Activated B cell treated with CpG ODN at 0.5 μM for 24 hours (primary cell): ENCODE results near the gene TMEM120B. TPM values are rescaled to one million over a fixed set of nuclear protein-coding genes. Genes with fewer than 3 reads are reported as not detected.
A peak's percentile ranks its signal among the peaks of the same experiment; 100 is the strongest.

Experiments
- ATAC-seq: fragments of 200-7000 bp; cut with Tn5 transposase; one replicate; pipeline ENCODE4 v1.10.0; 2021; ENCODE audit warnings: low read depth, mild to moderate bottlenecking, moderate library complexity
- CTCF ChIA-PET: fragments of 350-600 bp; sonication (Branson Sonifier 250); formaldehyde crosslinking; loops from one replicate; lab custom pipeline; 2021; ENCODE audit warnings: antibody characterized with exemption; lab: Charles Lee
- POLR2A ChIA-PET: fragments of 350-600 bp; sonication (Branson Sonifier 250); formaldehyde crosslinking; loops from one replicate; lab custom pipeline; 2021; ENCODE audit warnings: antibody characterized with exemption; lab: Charles Lee
- DNase-seq: peaks from one replicate; pipeline ENCODE4 v3.0.0; 2022
- H3K27ac Mint-ChIP-seq: one replicate; pipeline ENCODE4 v1.8.0; 2020; ENCODE audit warnings: mixed read lengths
- H3K27me3 Mint-ChIP-seq: one replicate; pipeline ENCODE4 v1.8.0; 2021; ENCODE audit warnings: mixed read lengths
- H3K36me3 Mint-ChIP-seq: one replicate; pipeline ENCODE4 v1.8.0; 2021; ENCODE audit warnings: low read depth, mixed read lengths
- H3K4me1 Mint-ChIP-seq: one replicate; pipeline ENCODE4 v1.8.0; 2021; ENCODE audit warnings: mixed read lengths
- H3K4me3 Mint-ChIP-seq: one replicate; pipeline ENCODE4 v1.8.0; 2020; ENCODE audit warnings: mild to moderate bottlenecking, mixed read lengths
- H3K9me3 Mint-ChIP-seq: one replicate; pipeline ENCODE4 v1.8.0; 2020; ENCODE audit warnings: mixed read lengths
- intact Hi-C: fragments of 100-400 bp; cut with micrococcal nuclease; formaldehyde crosslinking; loops from one replicate; pipeline ENCODE4 v1.15.1; 2024
- total RNA-seq: library from RNA; stranded (reverse); gene quantifications from 2 replicates; pipeline ENCODE4 v1.2.3, GENCODE V29; 2022
- TF ChIP-seq, protein P1 (sequence below): fragments of 200-600 bp; IDR thresholded peaks from one replicate; pipeline ENCODE4 v1.8.0; 2022; ENCODE audit warnings: antibody characterized with exemption, mild to moderate bottlenecking

Gene TMEM120B
- total RNA-seq, 1 donor from 2014 or later: 8.3 TPM

DNA sequence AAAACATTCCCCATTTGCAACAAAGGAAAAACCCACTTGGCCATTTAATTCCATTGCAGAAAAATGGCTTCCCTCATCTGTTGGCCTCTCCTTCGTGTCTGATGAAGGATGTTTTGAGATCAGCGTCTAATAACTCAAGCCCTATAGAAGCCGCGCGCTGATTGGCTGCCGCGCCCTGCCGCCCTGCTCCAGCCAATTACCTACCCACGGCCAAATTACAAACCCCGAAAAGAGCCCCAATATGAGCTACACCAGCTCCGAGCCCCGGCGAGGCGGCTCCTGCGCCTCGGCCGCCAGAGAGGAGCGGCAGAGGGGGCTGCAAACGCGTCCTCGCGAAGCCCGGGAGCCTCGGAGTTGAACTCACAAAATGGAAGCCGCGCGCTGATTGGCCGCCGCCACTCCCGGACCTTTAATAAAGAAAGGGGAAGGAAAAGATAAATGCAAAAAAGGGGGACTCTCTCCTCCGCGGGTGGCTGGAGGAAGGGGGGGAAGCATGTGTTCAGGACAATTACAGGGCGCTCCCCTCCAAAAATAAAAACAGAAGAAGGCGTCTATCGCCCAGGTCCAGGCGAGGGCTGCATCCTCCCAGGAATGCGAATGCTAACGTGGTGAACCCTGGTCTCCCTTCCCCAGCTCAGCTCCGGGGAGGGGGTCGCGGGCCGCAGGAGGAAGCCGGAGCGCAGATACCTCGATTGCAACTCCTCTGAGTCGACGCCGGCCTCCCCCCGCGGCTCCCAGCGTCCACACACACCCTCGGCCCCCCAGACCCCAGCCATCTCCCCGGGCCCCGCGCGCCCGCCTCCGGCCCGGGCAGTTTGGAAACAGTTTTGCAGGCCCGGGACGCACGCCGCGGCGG is 90.5 kb downstream of the TMEM120B start:
- CTCF ChIA-PET: interaction anchor here (1.0 to 14.3 kb wide), 5 partner anchors 8 to 86 kb away, joined by 3 to 635 read pairs (median 8); partner anchors contain the start of genes PSMD9 and RHOF

DNA sequence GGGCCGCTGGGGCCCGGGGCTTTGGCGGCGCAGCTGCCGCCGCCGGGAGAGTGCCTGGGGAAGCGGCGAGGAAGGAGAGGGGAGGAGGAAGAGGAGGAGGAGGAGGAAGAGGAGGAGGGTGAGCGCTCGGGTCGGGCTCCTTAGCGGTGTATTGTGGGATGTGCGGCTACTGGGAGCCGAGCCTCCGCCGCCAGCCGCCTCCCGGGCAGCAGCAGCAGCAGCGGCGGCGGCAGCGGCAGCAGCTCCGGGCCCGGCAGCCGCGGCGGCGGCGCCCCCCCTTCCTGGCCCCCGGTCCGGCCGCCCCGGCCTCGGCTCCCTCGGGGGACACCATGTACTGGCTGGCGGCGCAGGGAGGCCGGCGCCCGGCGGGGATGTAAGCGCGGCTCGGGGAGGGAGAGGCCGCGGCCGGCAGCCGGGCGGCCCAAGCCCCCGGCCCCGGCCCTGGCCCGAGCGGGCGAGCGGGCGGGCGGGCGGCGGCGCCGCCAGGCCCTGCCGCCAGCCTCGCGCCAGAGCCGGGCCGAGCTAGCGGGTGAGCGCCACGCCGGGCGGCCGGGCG is 91.4 kb downstream of the TMEM120B start, which contains the start of gene SETD1B:
Gene SETD1B, plus strand, starts transcription at position 149 of the 556 bp plus-strand sequence. CDS start 729 bp downstream, outside the sequence.
- peaks cover 56% of the 10 kb centered on the region for H3K4me1 Mint-ChIP-seq
- CTCF ChIA-PET: interaction anchor here (1.0 to 14.3 kb wide), 2 partner anchors 8 to 9 kb away, joined by 4 to 635 read pairs; partner anchors contain the start of gene RHOF

More for the DNA sequence above, 90.5 kb downstream of the TMEM120B start:
- ATAC-seq (peak; percentile 40), DNase-seq (peak; percentile 91)
- Mint-ChIP-seq H3K27ac (peak overlapping the region; percentile 100), H3K4me3 (peak overlapping the region; percentile 93), H3K9me3 (no peaks in the 10 kb centered on the region), H3K36me3 (peaks cover 43% of the 10 kb centered on the region), H3K27me3 (no peaks in the 10 kb centered on the region), H3K4me1 (peaks cover 57% of the 10 kb centered on the region)
- TF ChIP-seq, protein P1, sequence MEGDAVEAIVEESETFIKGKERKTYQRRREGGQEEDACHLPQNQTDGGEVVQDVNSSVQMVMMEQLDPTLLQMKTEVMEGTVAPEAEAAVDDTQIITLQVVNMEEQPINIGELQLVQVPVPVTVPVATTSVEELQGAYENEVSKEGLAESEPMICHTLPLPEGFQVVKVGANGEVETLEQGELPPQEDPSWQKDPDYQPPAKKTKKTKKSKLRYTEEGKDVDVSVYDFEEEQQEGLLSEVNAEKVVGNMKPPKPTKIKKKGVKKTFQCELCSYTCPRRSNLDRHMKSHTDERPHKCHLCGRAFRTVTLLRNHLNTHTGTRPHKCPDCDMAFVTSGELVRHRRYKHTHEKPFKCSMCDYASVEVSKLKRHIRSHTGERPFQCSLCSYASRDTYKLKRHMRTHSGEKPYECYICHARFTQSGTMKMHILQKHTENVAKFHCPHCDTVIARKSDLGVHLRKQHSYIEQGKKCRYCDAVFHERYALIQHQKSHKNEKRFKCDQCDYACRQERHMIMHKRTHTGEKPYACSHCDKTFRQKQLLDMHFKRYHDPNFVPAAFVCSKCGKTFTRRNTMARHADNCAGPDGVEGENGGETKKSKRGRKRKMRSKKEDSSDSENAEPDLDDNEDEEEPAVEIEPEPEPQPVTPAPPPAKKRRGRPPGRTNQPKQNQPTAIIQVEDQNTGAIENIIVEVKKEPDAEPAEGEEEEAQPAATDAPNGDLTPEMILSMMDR: no peak
- intact Hi-C loops: loop anchor here (1.0 to 5.0 kb wide), 7 partner anchors 9 to 1511 kb away; partner anchors contain the start of genes BCL7A, RNF34, RNU4-1 and RNU4-2
- POLR2A ChIA-PET: interaction anchor here (0.6 to 33.0 kb wide), 17 partner anchors 1 to 1511 kb away, joined by 3 to 1155 read pairs (median 4); partner anchors contain the start of genes MLXIP, ORAI1, PSMD9 and RHOF

DNA sequence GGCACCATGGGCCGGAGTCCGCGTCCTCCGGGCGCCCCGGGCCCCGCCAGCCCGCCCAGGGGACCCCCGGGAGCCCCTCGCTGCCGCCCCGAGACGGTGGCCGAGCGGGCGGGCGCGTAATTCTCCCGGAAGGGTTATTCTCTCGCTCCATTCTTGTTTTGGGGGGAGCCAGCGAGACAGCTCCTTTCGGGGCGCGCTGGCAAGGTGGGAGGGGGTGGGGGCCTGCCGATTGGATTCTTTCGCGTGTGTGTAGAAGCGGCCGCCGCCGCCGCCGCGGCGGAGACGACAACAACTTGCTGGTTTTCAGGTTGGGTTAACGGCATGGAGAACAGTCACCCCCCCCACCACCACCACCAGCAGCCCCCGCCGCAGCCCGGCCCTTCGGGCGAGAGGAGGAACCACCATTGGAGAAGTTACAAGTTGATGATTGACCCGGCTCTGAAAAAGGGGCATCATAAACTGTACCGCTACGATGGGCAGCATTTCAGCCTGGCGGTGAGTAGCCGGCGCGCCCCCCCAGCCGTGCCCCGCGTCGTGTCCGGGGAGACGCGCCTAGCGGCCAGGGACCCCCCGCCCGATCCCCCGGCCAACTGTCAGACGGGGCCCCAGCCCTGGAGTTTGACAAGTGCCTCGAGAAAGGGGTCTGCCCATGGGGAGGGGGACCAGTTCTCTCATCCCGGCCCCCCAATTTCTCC is 92.0 kb downstream of the TMEM120B start:
- Mint-ChIP-seq H3K4me3 (peak overlapping the region; percentile 97), H3K4me1 (peaks cover 52% of the 10 kb centered on the region), H3K27me3 (no peaks in the 10 kb centered on the region), H3K27ac (peak overlapping the region; percentile 98), H3K36me3 (peaks cover 45% of the 10 kb centered on the region), H3K9me3 (no peaks in the 10 kb centered on the region)
- TF ChIP-seq, protein P1: no peak
- ChIA-PET POLR2A (interaction anchor here (0.5 to 33.0 kb wide), 11 partner anchors 2 to 1512 kb away, joined by 3 to 1155 read pairs (median 4); partner anchors contain the start of genes MLXIP, RHOF, RNU4-1 and RNU4-2), CTCF (interaction anchor here (1.0 to 14.3 kb wide), 2 partner anchors 7 to 10 kb away, joined by 4 to 635 read pairs; partner anchors contain the start of gene RHOF)
- ATAC-seq (peak; percentile 6), DNase-seq (peak; percentile 64)
- intact Hi-C loops: loop anchor here (5.0 kb wide), 2 partner anchors 218 to 1512 kb away; partner anchors contain the start of genes BCL7A, RNU4-1 and RNU4-2

More for the DNA sequence above, 91.4 kb downstream of the TMEM120B start, which contains the start of gene SETD1B:
- DNase-seq (peak; percentile 70), ATAC-seq (peak; percentile 2)
- intact Hi-C loops: loop anchor here (1.0 to 5.0 kb wide), 5 partner anchors 8 to 1512 kb away; partner anchors contain the start of genes BCL7A, RNU4-1 and RNU4-2
- POLR2A ChIA-PET: interaction anchor here (0.5 to 33.0 kb wide), 13 partner anchors 1 to 1512 kb away, joined by 3 to 1155 read pairs (median 3); partner anchors contain the start of genes MLXIP, PSMD9, RHOF and RNU4-1
- Mint-ChIP-seq H3K27me3 (no peaks in the 10 kb centered on the region), H3K27ac (peak within 1 kb of the TSS; percentile 100), H3K36me3 (peaks cover 41% of the 10 kb centered on the region), H3K9me3 (no peaks in the 10 kb centered on the region), H3K4me3 (peak within 1 kb of the TSS; percentile 97)
- TF ChIP-seq, protein P1: no peak

DNA sequence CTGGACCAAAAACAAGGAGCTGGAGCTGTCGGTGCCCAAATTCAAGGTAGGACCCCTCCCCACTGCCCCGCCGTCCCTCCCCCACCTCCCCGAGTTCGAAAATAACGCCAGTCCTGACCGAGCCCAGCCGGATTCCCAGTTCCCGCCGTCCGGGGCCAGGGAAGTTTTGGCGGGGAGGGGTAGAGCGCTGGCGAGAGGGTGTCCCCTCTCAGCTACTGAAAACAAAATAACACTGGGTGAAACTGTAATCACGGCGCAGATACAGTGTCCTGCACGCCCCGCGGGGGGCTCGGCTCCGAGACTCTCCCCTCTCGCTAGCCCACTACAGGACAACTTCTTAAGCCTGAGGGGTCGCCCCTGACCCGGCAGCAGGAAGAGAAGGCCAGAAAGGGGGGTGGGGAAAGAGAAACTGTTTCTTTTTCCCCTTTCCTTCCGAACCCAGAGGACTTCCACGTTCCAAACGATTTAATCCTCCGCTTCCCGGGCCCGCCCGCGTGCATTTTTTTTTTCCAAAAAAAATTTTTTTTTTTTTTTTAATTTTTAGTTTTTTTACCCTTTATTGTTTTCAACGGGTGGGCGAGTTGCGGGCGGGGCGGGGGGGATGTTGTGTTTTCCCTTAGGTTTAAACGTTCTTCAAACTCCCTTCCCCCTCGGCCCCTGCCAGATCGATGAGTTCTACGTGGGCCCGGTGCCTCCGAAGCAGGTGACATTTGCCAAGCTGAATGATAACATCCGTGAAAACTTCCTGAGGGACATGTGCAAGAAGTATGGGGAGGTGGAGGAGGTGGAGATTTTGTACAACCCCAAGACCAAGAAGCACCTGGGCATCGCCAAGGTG is 92.8 kb downstream of the TMEM120B start:
- TF ChIP-seq, protein P1: no peak
- Mint-ChIP-seq H3K36me3 (peaks cover 53% of the 10 kb centered on the region), H3K4me1 (peaks cover 52% of the 10 kb centered on the region), H3K9me3 (no peaks in the 10 kb centered on the region), H3K27ac (peak overlapping the region; percentile 98), H3K4me3 (peak overlapping the region; percentile 97), H3K27me3 (no peaks in the 10 kb centered on the region)
- POLR2A ChIA-PET: interaction anchor here (0.7 to 29.6 kb wide), 3 partner anchors 17 to 269 kb away, joined by 5 to 1155 read pairs (median 6); partner anchors contain the start of genes RHOF and SETD1B
- DNase-seq (no peak), ATAC-seq (no peak)
- intact Hi-C loops: no loop called here
- CTCF ChIA-PET: interaction anchor here (14.3 kb wide), 1 partner anchor 11 kb away, joined by 635 read pairs; the partner anchor contains the start of gene RHOF
